Measurements from ENCODE around the gene C16orf74. TPM values are rescaled to one million over a fixed set of nuclear protein-coding genes. Genes with fewer than 3 reads are reported as not detected.

Gene C16orf74
- total and polyA plus RNA-seq, 2 of the 13 experiments (the other 11 are each of a cell fraction or from before 2014, with no cell fraction given): 0.13 to 0.29 TPM

DNA sequence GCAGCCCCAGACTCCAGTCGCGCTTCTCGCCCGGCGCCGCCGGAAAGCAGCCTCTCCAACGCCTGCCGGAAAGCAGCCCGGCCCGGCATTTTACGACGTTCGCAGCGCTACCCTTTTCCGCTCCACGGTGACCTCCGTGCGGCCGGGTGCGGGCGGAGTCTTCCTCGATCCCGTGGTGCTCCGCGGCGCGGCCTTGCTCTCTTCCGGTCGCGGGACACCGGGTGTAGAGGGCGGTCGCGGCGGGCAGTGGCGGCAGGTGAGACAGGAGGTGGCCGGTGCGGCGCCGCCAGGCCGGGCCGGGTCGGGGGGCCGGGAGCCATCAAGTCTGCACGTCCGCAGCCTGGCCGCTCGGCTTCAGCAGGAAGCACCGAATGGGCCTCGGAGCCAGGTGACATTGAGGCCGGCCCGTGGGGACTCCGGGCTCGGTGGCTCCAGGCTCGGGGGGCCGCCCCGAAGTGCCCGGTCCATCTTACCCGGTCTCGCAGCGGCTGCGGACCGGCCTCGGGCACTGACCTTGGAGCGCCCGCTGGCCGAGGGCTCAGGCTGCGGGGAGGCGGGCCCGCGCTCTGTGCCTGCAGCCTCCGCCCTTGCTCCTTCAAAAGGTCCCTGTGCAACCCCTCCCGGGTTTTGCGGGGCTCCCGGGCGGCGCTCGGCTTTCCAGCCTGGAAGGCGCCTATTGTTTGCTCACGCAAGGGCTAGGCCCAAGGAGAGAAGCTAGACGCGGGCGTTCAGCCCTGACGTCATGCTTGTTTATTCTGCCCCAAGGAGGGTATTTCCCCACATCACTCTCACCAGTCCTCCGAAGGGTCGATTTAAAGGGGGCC is 48.8 kb upstream of the C16orf74 start, which contains the start of the genes COX4I1 and EMC8 (continued):
- TF ChIP-seq ZNF660 (CRISPR knock-in tag; IDR thresholded peaks at IDR 0.05; ENCODE audit: borderline replicate concordance, low read depth) (no peak), MAFK (conservative IDR thresholded peaks at IDR 0.05 in 1 of 2, IDR thresholded peaks at IDR 0.05 in 1 of 2; ENCODE audit: low read length in 2 of 2) (no peak), ZNF720 (CRISPR knock-in tag; IDR thresholded peaks at IDR 0.05) (no peak), NFRKB (IDR thresholded peaks at IDR 0.05) (no peak), KLF15 (CRISPR knock-in tag; IDR thresholded peaks at IDR 0.05; ENCODE audit: borderline replicate concordance) (no peak), NRL (CRISPR knock-in tag; IDR thresholded peaks at IDR 0.05; ENCODE audit: borderline replicate concordance) (no peak; the same call in 1 of the 2 replicates), PHF5A (CRISPR knock-in tag; IDR thresholded peaks at IDR 0.05; ENCODE audit: low read depth, unreplicated experiment) (no peak), PAF1 (CRISPR knock-in tag; IDR thresholded peaks at IDR 0.05) (no peak), BHLHE40 (IDR thresholded peaks at IDR 0.05; ENCODE audit: low read length) (no peak), TBX3 (IDR thresholded peaks at IDR 0.05; ENCODE audit: borderline replicate concordance) (no peak), NCOA5 (CRISPR knock-in tag; IDR thresholded peaks at IDR 0.05) (no peak), ZNF207 (IDR thresholded peaks at IDR 0.05; ENCODE audit: borderline replicate concordance) (no peak), ZNF878 (CRISPR knock-in tag; IDR thresholded peaks at IDR 0.05) (no peak), ZNF563 (CRISPR knock-in tag; IDR thresholded peaks at IDR 0.05) (peak; percentile 52), FOSL2 (CRISPR knock-in tag; IDR thresholded peaks at IDR 0.05) (peak; percentile 13), AGO2 (optimal IDR thresholded peaks at IDR 0.05; ENCODE audit: low read depth, low read length) (peak; percentile 44), DNMT1 (CRISPR knock-in tag; IDR thresholded peaks at IDR 0.05) (peak; percentile 75; the same call in 1 of the 2 replicates)
- TF ChIP-seq, protein P1, sequence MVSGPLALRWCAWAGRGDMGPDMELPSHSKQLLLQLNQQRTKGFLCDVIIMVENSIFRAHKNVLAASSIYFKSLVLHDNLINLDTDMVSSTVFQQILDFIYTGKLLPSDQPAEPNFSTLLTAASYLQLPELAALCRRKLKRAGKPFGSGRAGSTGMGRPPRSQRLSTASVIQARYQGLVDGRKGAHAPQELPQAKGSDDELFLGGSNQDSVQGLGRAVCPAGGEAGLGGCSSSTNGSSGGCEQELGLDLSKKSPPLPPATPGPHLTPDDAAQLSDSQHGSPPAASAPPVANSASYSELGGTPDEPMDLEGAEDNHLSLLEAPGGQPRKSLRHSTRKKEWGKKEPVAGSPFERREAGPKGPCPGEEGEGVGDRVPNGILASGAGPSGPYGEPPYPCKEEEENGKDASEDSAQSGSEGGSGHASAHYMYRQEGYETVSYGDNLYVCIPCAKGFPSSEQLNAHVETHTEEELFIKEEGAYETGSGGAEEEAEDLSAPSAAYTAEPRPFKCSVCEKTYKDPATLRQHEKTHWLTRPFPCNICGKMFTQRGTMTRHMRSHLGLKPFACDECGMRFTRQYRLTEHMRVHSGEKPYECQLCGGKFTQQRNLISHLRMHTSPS (CRISPR knock-in tag; IDR thresholded peaks at IDR 0.05; ENCODE audit: low read depth): no peak; the same call in 1 of the 2 replicates
- TF ChIP-seq, protein P2, sequence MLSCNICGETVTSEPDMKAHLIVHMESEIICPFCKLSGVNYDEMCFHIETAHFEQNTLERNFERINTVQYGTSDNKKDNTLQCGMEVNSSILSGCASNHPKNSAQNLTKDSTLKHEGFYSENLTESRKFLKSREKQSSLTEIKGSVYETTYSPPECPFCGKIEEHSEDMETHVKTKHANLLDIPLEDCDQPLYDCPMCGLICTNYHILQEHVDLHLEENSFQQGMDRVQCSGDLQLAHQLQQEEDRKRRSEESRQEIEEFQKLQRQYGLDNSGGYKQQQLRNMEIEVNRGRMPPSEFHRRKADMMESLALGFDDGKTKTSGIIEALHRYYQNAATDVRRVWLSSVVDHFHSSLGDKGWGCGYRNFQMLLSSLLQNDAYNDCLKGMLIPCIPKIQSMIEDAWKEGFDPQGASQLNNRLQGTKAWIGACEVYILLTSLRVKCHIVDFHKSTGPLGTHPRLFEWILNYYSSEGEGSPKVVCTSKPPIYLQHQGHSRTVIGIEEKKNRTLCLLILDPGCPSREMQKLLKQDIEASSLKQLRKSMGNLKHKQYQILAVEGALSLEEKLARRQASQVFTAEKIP (CRISPR knock-in tag; IDR thresholded peaks at IDR 0.05; ENCODE audit: borderline replicate concordance): no peak
- TF ChIP-seq, protein P3, sequence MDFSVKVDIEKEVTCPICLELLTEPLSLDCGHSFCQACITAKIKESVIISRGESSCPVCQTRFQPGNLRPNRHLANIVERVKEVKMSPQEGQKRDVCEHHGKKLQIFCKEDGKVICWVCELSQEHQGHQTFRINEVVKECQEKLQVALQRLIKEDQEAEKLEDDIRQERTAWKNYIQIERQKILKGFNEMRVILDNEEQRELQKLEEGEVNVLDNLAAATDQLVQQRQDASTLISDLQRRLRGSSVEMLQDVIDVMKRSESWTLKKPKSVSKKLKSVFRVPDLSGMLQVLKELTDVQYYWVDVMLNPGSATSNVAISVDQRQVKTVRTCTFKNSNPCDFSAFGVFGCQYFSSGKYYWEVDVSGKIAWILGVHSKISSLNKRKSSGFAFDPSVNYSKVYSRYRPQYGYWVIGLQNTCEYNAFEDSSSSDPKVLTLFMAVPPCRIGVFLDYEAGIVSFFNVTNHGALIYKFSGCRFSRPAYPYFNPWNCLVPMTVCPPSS (IDR thresholded peaks at IDR 0.05): no peak
- TF ChIP-seq, protein P4, sequence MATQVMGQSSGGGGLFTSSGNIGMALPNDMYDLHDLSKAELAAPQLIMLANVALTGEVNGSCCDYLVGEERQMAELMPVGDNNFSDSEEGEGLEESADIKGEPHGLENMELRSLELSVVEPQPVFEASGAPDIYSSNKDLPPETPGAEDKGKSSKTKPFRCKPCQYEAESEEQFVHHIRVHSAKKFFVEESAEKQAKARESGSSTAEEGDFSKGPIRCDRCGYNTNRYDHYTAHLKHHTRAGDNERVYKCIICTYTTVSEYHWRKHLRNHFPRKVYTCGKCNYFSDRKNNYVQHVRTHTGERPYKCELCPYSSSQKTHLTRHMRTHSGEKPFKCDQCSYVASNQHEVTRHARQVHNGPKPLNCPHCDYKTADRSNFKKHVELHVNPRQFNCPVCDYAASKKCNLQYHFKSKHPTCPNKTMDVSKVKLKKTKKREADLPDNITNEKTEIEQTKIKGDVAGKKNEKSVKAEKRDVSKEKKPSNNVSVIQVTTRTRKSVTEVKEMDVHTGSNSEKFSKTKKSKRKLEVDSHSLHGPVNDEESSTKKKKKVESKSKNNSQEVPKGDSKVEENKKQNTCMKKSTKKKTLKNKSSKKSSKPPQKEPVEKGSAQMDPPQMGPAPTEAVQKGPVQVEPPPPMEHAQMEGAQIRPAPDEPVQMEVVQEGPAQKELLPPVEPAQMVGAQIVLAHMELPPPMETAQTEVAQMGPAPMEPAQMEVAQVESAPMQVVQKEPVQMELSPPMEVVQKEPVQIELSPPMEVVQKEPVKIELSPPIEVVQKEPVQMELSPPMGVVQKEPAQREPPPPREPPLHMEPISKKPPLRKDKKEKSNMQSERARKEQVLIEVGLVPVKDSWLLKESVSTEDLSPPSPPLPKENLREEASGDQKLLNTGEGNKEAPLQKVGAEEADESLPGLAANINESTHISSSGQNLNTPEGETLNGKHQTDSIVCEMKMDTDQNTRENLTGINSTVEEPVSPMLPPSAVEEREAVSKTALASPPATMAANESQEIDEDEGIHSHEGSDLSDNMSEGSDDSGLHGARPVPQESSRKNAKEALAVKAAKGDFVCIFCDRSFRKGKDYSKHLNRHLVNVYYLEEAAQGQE (IDR thresholded peaks at IDR 0.05; ENCODE audit: borderline replicate concordance in 1 of 2, low read depth in 1 of 2, low read length in 2 of 2): peak in 1 of 2 experiments; percentile 41; a peak in 1 of 4 replicates
